Cardiac muscle cell (in vitro differentiated cells and primary cell): ENCODE measurements around the gene ADAT3. TPM values are rescaled to one million over a fixed set of nuclear protein-coding genes. Genes with fewer than 3 reads are reported as not detected.
"Not testable (repeated sequence)": the region's sequence is repeated elsewhere in the genome, so short reads cannot be mapped to it uniquely, and the experiment has no call there.

Experiments
- DNase-seq, 2 donors: peaks; one replicate each; pipeline versions ENCODE4 v3.0.0 to v3.0.0-alpha.2; 2010 to 2017; ENCODE audit warnings: low read depth in 1 of 2, low spot score in 1 of 2
- H3K27ac ChIP-seq: fragments of 200-600 bp; sonication (generic); 2 replicates; pipeline ENCODE4 v1.5.1; 2016
- H3K27me3 ChIP-seq: fragments of 200-600 bp; sonication (generic); 2 replicates; pipeline ENCODE4 v1.6.0; 2016; ENCODE audit warnings: control low read depth
- H3K36me3 ChIP-seq: fragments of 200-600 bp; sonication (generic); 2 replicates; pipeline ENCODE4 v1.5.1; 2016; ENCODE audit warnings: control low read depth
- H3K4me1 ChIP-seq: fragments of 200-600 bp; sonication (generic); 2 replicates; pipeline ENCODE4 v1.8.1; 2017; ENCODE audit warnings: low read depth, mild to moderate bottlenecking, mixed run types
- H3K4me3 ChIP-seq: fragments of 200-600 bp; sonication (generic); 2 replicates; pipeline ENCODE4 v1.5.1; 2016; ENCODE audit warnings: mild to moderate bottlenecking
- H3K9me3 ChIP-seq: fragments of 200-600 bp; sonication (generic); 2 replicates; pipeline ENCODE4 v1.5.1; 2017; ENCODE audit warnings: low read depth, mild to moderate bottlenecking, control low read depth
- CTCF ChIP-seq: IDR thresholded peaks from 2 replicates; pipeline ENCODE4 v1.5.1; 2012; ENCODE audit warnings: low read depth, mild to moderate bottlenecking, low read length
- polyA plus RNA-seq: library from polyadenylated mRNA; unstranded; fragments of >200 nt; fragmentation: Nextera tagmentation; extraction: Ambion mirVana; gene quantifications from 2 replicates; pipeline ENCODE4 v1.2.1, GENCODE V29; 2016
- total RNA-seq: library from RNA; depleted of rRNA; stranded (reverse); fragments of >200 nt; gene quantifications from 2 replicates; pipeline ENCODE4 v1.2.3, GENCODE V29; 2016

The ADAT3 gene
- total and polyA plus RNA-seq, 2 experiments from 2014 or later: 11.2 to 14.3 TPM

GRCh38 chr19:1871630-1872029 lies 33.6 kb upstream of the ADAT3 start:
- H3K36me3 ChIP-seq: no peaks in the 10 kb centered on the region
- peaks cover 16% of the 10 kb centered on the region for H3K4me1 ChIP-seq
- no peaks in the 10 kb centered on the region for H3K9me3 ChIP-seq
- H3K27ac ChIP-seq: no peak overlapping the region
- no peak for TF ChIP-seq CTCF
- no peak for DNase-seq
- no peak overlapping the region for H3K4me3 ChIP-seq
- no peaks in the 10 kb centered on the region for H3K27me3 ChIP-seq

GRCh38 chr19:1872807-1873523 lies 32.2 kb upstream of the ADAT3 start:
- Histone ChIP-seq H3K27ac (no peak overlapping the region), H3K27me3 (no peaks in the 10 kb centered on the region), H3K36me3 (no peaks in the 10 kb centered on the region), H3K9me3 (no peaks in the 10 kb centered on the region), H3K4me3 (no peak overlapping the region), H3K4me1 (peaks cover 16% of the 10 kb centered on the region)
- no peak for TF ChIP-seq CTCF
- DNase-seq: no peak

GRCh38 chr19:1873524-1874473 lies 31.4 kb upstream of the ADAT3 start:
- H3K27me3 ChIP-seq: no peaks in the 10 kb centered on the region
- H3K4me1 ChIP-seq: peaks cover 16% of the 10 kb centered on the region
- H3K9me3 ChIP-seq: no peaks in the 10 kb centered on the region
- H3K4me3 ChIP-seq: no peak overlapping the region
- H3K27ac ChIP-seq: no peak overlapping the region
- DNase-seq: no peak
- no peak for TF ChIP-seq CTCF
- no peaks in the 10 kb centered on the region for H3K36me3 ChIP-seq

GRCh38 chr19:1874554-1875185 lies 30.5 kb upstream of the ADAT3 start:
- no peak for DNase-seq
- no peaks in the 10 kb centered on the region for H3K9me3 ChIP-seq
- no peaks in the 10 kb centered on the region for H3K27me3 ChIP-seq
- H3K4me3 ChIP-seq: peak overlapping the region; percentile 94
- TF ChIP-seq CTCF: no peak
- peaks cover 16% of the 10 kb centered on the region for H3K4me1 ChIP-seq
- peak overlapping the region; percentile 93 for H3K27ac ChIP-seq
- H3K36me3 ChIP-seq: no peaks in the 10 kb centered on the region

- not testable (repeated sequence) for H3K36me3 ChIP-seq, H3K27me3 ChIP-seq, H3K9me3 ChIP-seq, DNase-seq
- H3K27ac ChIP-seq: peak overlapping the region; percentile 93
- H3K4me3 ChIP-seq: peak overlapping the region; percentile 94
- H3K4me1 ChIP-seq: peaks cover 16% of the 10 kb centered on the region
Observed at GRCh38 chr19:1875265-1875645, 29.9 kb upstream of the ADAT3 start.
